SK-N-SH (cell line): ENCODE results near the gene CLIC5.

Source experiments
- GABPA ChIP-seq: IDR thresholded peaks from 2 replicates; pipeline ENCODE4 v1.4.0; 2012; ENCODE audit warnings: low read depth, mild to moderate bottlenecking
- JUND ChIP-seq: IDR thresholded peaks from 2 replicates; pipeline ENCODE4 v1.4.0; 2012
- NRF1 ChIP-seq: IDR thresholded peaks from 2 replicates; pipeline ENCODE4 v1.6.1; 2012; ENCODE audit warnings: low read depth, mild to moderate bottlenecking, low read length
- POLR2AphosphoS5 ChIP-seq: IDR thresholded peaks from 2 replicates; pipeline ENCODE4 v1.6.1; 2012; ENCODE audit warnings: low read depth, low read length
- RAD21 ChIP-seq: IDR thresholded peaks from 2 replicates; pipeline ENCODE4 v1.6.1; 2012; ENCODE audit warnings: mild to moderate bottlenecking, low read length
- RFX5 ChIP-seq: IDR thresholded peaks from 2 replicates; pipeline ENCODE4 v1.6.1; 2012; ENCODE audit warnings: mild to moderate bottlenecking, improper control_type of control experiment, low read length
- TAF1 ChIP-seq: IDR thresholded peaks from 2 replicates; pipeline ENCODE4 v1.6.1; 2012; ENCODE audit warnings: low read depth, mild to moderate bottlenecking, low read length, moderate library complexity, borderline replicate concordance
- TEAD4 ChIP-seq: IDR thresholded peaks from 2 replicates; pipeline ENCODE4 v1.4.0; 2012; ENCODE audit warnings: mild to moderate bottlenecking, borderline replicate concordance; ENCODE audit not compliant: insufficient read depth
- YY1 ChIP-seq: IDR thresholded peaks from 2 replicates; pipeline ENCODE4 v1.4.0; 2012; ENCODE audit warnings: low read depth, mild to moderate bottlenecking
- TF ChIP-seq, protein P1 (sequence below): fragments of 200-600 bp; sonication (generic); IDR thresholded peaks from 2 replicates; pipeline ENCODE4 v1.6.1; 2017; ENCODE audit warnings: antibody characterized with exemption, mild to moderate bottlenecking, moderate library complexity

DNA sequence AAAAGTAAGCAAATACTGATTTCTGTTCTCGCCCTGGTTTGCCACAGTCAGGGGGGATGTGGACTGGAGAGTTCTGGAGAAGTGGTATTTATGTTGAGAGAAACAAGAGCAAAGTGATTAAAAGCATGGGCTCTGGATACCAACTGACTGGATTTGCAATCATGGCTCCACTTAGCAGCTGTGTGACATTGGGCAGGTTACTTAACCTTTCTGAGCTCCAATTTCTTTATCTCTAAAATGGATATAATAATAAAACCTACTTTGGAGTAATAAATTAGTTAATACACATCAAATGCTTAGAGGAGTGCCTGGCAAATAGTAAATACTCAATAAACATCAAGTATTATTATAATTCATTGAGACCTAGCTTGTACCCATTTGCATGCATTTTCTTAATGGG is 111.7 kb downstream of the CLIC5 start:
- TF ChIP-seq TAF1 = no peak
- no peak for TF ChIP-seq RFX5
- TF ChIP-seq, protein P1, sequence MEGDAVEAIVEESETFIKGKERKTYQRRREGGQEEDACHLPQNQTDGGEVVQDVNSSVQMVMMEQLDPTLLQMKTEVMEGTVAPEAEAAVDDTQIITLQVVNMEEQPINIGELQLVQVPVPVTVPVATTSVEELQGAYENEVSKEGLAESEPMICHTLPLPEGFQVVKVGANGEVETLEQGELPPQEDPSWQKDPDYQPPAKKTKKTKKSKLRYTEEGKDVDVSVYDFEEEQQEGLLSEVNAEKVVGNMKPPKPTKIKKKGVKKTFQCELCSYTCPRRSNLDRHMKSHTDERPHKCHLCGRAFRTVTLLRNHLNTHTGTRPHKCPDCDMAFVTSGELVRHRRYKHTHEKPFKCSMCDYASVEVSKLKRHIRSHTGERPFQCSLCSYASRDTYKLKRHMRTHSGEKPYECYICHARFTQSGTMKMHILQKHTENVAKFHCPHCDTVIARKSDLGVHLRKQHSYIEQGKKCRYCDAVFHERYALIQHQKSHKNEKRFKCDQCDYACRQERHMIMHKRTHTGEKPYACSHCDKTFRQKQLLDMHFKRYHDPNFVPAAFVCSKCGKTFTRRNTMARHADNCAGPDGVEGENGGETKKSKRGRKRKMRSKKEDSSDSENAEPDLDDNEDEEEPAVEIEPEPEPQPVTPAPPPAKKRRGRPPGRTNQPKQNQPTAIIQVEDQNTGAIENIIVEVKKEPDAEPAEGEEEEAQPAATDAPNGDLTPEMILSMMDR = no peak
- TF ChIP-seq RAD21 = no peak
- no peak for TF ChIP-seq JUND
- TF ChIP-seq GABPA = no peak
- TF ChIP-seq POLR2AphosphoS5 = no peak
- no peak for TF ChIP-seq NRF1
- no peak for TF ChIP-seq YY1
- TF ChIP-seq TEAD4 = no peak
